B cell (primary cell): ENCODE data around the gene TNFAIP8L3.

Experiments used
- CTCF ChIP-seq: fragments of 200-600 bp; IDR thresholded peaks from one replicate; pipeline ENCODE4 v1.8.0; 2022; ENCODE audit warnings: antibody characterized with exemption, mild to moderate bottlenecking
- EZH2 ChIP-seq: IDR thresholded peaks from 2 replicates; pipeline ENCODE4 v1.6.1; 2012; ENCODE audit warnings: borderline replicate concordance, low read depth, mild to moderate bottlenecking, moderate library complexity, low read length; ENCODE audit not compliant: insufficient read depth, poor library complexity, severe bottlenecking

DNA sequence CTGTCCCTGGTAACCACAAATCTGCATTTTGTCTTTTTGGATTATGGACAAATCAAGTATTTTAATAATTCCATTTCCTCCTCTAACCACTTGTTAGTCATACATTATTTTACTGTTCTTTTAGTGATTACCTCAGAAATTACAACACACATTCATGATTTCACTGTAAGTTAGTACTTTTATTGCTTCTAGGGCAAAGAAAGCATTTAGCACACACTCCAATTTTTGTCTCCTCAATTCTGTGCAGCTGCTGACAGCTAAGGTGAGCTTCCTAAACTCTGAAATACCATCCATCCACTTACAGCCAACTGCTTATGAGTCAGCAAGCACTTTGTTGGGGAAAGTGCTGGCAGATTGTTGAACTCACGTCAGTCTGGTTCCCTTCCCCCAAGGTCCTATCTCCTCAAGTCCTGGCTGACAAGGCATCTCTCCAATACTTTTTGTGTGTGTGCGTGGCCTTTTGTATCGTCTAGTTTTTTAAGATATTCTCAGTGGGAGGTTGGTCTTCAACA is 49.4 kb upstream of the TNFAIP8L3 start:
- TF ChIP-seq CTCF (no peak), EZH2 (no peak)
